WTC11 (cell line): ENCODE measurements around the gene PIP5K1A.

ENCODE experiments used
- CREB1 ChIP-seq: sonication (generic); formaldehyde crosslinking; IDR thresholded peaks from 2 replicates; pipeline ENCODE4 v1.8.0; 2023; ENCODE audit warnings: mild to moderate bottlenecking, missing genetic modification reagents
- CTCF ChIP-seq: fragments of 200-600 bp; IDR thresholded peaks from 2 replicates; pipeline ENCODE4 v1.8.0; 2022; ENCODE audit warnings: antibody characterized with exemption
- FOXP1 ChIP-seq: sonication (generic); formaldehyde crosslinking; IDR thresholded peaks from 2 replicates; pipeline ENCODE4 v1.8.0; 2022; ENCODE audit warnings: missing genetic modification reagents, mild to moderate bottlenecking, moderate library complexity, borderline replicate concordance
- NR2C2 ChIP-seq: sonication (generic); formaldehyde crosslinking; IDR thresholded peaks from 2 replicates; pipeline ENCODE4 v1.8.0; 2022; ENCODE audit warnings: mild to moderate bottlenecking, missing genetic modification reagents
- RELA ChIP-seq: sonication (generic); formaldehyde crosslinking; IDR thresholded peaks from 2 replicates; pipeline ENCODE4 v1.8.1; 2022; ENCODE audit warnings: missing genetic modification reagents, mild to moderate bottlenecking, borderline replicate concordance
- RORB ChIP-seq: fragments of 250-450 bp; sonication (Bioruptor Pico); IDR thresholded peaks from 2 replicates; pipeline ENCODE4 v1.9.0; 2021; ENCODE audit warnings: mild to moderate bottlenecking
- SOX15 ChIP-seq: fragments of 250-450 bp; sonication (Bioruptor Pico); IDR thresholded peaks from 2 replicates; pipeline ENCODE4 v1.9.0; 2021; ENCODE audit warnings: mild to moderate bottlenecking
- SP1 ChIP-seq: sonication (generic); formaldehyde crosslinking; conservative IDR thresholded peaks from 2 replicates; pipeline ENCODE4 v1.8.1; 2022; ENCODE audit warnings: missing genetic modification reagents
- ZNF121 ChIP-seq: sonication (generic); formaldehyde crosslinking; IDR thresholded peaks from 2 replicates; pipeline ENCODE4 v1.8.0; 2023; ENCODE audit warnings: missing genetic modification reagents
- ZNF263 ChIP-seq: sonication (generic); formaldehyde crosslinking; IDR thresholded peaks from 2 replicates; pipeline ENCODE4 v1.8.1; 2022; ENCODE audit warnings: low read depth, mild to moderate bottlenecking, moderate library complexity, missing genetic modification reagents
- TF ChIP-seq, protein P1 (sequence below): sonication (generic); formaldehyde crosslinking; IDR thresholded peaks from 2 replicates; pipeline ENCODE4 v1.8.1; 2023; ENCODE audit warnings: mild to moderate bottlenecking, missing genetic modification reagents, borderline replicate concordance

GRCh38 chr1:151265446-151266236 is 67.3 kb downstream of the PIP5K1A start:
- TF ChIP-seq, protein P1, sequence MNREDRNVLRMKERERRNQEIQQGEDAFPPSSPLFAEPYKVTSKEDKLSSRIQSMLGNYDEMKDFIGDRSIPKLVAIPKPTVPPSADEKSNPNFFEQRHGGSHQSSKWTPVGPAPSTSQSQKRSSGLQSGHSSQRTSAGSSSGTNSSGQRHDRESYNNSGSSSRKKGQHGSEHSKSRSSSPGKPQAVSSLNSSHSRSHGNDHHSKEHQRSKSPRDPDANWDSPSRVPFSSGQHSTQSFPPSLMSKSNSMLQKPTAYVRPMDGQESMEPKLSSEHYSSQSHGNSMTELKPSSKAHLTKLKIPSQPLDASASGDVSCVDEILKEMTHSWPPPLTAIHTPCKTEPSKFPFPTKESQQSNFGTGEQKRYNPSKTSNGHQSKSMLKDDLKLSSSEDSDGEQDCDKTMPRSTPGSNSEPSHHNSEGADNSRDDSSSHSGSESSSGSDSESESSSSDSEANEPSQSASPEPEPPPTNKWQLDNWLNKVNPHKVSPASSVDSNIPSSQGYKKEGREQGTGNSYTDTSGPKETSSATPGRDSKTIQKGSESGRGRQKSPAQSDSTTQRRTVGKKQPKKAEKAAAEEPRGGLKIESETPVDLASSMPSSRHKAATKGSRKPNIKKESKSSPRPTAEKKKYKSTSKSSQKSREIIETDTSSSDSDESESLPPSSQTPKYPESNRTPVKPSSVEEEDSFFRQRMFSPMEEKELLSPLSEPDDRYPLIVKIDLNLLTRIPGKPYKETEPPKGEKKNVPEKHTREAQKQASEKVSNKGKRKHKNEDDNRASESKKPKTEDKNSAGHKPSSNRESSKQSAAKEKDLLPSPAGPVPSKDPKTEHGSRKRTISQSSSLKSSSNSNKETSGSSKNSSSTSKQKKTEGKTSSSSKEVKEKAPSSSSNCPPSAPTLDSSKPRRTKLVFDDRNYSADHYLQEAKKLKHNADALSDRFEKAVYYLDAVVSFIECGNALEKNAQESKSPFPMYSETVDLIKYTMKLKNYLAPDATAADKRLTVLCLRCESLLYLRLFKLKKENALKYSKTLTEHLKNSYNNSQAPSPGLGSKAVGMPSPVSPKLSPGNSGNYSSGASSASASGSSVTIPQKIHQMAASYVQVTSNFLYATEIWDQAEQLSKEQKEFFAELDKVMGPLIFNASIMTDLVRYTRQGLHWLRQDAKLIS: no peak
- TF ChIP-seq RORB (no peak), NR2C2 (no peak), ZNF121 (CRISPR knock-in tag) (no peak), SOX15 (CRISPR knock-in tag) (no peak), ZNF263 (CRISPR knock-in tag) (no peak), CTCF (no peak), FOXP1 (CRISPR knock-in tag) (no peak), CREB1 (CRISPR knock-in tag) (no peak), SP1 (CRISPR knock-in tag) (no peak), RELA (no peak)
